GM12873 (cell line): ENCODE measurements around the gene ISOC2.

Experiments used
- TF ChIP-seq, protein P1 (sequence below): IDR thresholded peaks from 2 replicates; pipeline ENCODE4 v1.5.1; 2012; ENCODE audit warnings: low read depth, mild to moderate bottlenecking, moderate library complexity, low read length, control low read depth; ENCODE audit not compliant: insufficient read depth; ENCODE audit errors: missing control alignments

The ISOC2 gene

DNA sequence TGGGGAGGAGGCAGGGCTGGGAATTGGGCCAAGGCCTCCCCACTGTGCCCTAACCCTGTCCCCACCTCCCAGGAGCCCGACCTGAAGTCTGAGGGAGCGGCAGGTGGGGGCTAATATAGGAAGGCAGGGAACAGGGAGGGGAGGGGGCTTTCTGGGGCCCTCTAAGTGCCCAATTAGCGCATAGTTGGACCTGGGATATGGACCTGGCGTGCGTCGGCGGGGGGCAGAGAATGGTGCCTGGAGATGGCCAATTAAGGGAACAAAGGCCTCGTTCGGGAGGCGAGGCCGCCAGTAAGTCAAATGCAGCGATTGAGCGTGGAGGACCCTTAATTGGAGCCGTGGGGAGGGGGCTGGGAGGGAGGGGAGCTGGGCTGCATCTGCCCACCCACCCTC is 3.2 kb upstream of the ISOC2 start, which contains the start of gene C19orf85:
Gene C19orf85 (minus strand): TSS at position 90 of the 393 bp plus-strand sequence. CDS start 197 bp downstream, outside the sequence.
- TF ChIP-seq, protein P1, sequence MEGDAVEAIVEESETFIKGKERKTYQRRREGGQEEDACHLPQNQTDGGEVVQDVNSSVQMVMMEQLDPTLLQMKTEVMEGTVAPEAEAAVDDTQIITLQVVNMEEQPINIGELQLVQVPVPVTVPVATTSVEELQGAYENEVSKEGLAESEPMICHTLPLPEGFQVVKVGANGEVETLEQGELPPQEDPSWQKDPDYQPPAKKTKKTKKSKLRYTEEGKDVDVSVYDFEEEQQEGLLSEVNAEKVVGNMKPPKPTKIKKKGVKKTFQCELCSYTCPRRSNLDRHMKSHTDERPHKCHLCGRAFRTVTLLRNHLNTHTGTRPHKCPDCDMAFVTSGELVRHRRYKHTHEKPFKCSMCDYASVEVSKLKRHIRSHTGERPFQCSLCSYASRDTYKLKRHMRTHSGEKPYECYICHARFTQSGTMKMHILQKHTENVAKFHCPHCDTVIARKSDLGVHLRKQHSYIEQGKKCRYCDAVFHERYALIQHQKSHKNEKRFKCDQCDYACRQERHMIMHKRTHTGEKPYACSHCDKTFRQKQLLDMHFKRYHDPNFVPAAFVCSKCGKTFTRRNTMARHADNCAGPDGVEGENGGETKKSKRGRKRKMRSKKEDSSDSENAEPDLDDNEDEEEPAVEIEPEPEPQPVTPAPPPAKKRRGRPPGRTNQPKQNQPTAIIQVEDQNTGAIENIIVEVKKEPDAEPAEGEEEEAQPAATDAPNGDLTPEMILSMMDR: no peak

DNA sequence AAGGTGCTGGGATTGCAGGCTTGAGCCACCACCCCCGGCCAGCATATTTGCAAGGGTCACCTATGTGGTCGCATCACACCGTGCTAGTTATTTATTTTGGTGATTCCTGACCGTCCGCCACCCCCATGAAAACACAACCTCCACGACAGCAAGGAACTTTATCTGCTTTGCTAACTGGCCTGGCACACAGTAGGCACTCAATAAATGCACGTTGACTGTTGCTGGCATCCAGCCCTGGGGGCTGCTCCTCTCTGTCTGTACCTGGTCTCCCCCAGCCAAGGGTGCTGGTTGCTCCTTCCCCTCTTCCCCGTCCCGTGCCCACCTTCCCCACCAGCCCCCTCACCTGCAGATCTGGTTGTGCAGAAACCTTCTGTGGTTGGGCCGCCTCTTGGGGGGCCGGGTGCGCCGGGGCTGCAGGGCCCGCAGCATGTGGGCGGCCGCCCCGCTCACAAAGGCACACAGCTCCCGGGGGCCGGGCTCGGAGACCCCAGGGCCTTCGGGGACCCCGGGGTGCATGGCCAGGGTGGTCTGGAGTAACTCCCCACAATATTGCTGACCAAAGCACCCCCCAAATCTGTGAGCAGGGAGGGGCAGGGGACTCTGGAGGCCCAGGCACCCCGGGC is 2.7 kb upstream of the ISOC2 start:
- TF ChIP-seq, protein P1: no peak

DNA sequence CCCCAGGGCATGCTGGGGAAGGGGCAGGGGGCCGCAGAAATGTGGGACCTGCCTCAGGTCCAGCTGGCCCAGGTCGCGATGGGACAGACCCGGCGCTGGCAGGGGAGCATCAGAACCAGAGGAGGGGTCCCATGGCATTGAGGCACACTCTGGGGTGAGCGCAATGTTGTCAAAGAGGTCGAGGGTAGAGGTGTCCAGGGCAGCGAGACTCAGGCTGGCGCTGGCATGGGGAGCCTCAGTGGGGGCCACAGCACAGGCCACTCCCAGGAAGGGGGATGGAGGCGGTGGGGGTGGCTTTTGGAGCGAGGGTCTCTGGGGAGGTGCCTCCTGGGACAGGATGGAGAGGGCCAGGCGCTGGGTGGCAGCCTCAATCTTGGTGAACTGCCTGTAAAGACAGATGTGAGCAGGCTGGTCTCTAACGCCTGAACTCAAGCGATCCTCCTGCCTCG is 2.2 kb upstream of the ISOC2 start:
- TF ChIP-seq, protein P1: no peak

DNA sequence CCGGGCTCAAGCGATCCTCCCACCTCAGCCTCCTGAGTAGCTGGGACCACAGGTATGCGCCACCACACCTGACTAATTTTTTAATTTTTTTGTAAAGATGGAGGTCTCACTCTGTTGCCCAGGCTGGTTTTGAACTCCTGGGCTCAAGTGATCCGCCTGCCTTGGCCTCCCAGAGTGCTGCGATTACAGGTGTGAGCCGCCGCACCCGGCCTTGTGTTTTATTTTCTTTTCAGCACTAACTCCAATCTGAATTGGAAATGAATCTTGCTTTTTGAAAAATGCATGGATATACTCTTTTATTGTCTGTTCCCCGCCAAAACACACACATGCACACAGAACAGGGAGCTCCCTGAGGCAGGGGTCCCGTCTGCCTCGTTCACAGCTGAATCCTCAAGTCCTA is 1.3 kb upstream of the ISOC2 start:
- TF ChIP-seq, protein P1: no peak

DNA sequence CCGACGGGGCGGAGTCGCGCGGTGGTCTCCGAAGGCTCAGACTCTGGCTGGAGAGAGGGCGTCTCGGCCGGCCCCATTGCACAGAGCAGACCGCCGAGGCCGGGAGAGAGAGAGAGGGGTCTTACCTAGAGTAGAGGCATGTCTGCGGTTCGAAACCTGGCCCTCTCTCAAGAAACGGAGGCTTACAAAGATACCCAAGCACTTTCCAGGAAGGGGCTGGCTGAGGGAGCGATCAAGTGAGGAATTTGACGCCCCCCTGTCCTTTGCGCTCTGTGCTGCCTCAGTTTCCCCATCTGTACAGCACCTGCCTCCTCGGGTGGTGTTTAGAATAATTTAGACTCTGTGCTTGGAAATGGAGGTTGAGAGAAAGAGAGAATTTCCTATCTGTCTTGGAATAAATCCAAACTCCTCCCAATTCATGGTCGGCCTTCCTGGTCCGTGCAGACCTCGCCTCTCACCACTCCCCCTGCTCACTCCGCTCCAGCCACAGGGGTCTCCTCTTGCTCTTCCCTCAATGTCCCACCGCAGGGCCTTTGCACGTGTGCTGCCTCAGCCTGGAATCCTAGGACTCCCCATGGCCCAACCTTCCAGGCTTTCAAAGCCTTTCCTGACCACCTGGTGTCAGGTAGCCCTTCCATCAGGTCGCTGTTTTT is 658 bp upstream of the ISOC2 start:
- TF ChIP-seq, protein P1: no peak

DNA sequence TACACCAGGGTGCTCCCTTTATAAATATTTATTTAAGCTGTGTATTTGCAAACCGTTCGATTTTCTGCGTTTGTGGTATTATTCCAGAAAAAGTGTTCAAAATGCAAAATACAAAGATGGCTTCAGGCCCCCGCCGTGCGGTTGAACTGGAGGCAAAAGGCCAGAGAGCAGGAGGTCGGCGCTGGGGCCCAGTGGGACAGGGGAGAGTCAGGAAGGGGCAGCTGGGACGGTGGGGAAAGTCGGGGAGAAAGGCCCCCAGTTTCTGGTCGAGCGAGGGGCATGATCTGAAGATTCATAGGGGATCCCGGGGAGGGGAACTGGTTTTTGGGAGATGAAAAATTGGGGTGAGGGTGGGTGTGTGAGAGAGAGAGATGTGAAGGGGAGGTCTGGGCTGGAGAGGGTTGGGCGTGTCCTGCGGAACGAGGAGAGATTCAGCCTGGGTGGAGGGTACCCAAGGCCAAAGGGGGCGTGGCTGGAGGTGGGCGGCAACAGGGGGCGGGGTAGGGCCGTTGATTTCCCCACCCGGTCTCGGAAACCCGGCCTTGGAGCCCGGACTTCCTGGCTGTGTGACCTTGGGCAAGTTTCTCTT is 678 bp downstream of the ISOC2 start:
- TF ChIP-seq, protein P1: no peak

DNA sequence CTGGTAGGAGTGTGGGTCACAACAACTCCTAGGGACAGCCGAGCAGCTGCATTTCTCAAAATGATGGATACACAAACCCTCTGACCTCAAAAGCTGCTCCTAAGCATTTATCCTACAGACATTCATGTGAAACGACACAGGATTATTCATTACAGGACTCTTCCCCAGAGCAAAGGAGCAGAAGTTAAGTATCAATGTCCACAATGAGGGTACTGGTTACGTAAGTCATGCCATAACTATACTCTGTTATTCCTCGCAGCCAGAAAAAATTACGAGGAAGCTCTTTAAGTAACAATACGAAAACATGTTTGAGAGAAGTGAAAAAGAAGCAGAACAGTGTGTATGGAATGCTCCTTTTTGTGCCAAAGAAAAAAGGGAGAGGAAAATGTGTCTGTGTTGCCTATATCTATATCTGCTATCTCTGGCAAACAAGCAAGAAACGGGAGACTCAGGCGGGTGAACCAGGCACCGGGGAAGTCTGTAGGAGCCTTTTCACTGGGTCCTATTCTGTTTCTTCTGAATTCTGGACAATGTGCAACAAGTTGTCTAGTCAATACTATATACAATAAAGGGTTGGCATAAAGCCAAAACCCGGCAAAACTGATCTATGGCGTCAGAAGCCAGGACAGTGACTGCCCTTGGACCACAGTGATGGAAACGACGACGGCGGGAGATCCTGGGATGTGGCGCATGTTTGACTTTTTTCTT is 1.3 kb downstream of the ISOC2 start:
- TF ChIP-seq, protein P1: no peak
